CD4-positive, alpha-beta T cell treated with Interleukin-21 for 1 hour (primary cell): ENCODE results near the gene NAP1L4.

Source experiments
- DNase-seq: peaks from one replicate; pipeline ENCODE4 v3.0.0-alpha.2; 2020

Gene NAP1L4, protein sequence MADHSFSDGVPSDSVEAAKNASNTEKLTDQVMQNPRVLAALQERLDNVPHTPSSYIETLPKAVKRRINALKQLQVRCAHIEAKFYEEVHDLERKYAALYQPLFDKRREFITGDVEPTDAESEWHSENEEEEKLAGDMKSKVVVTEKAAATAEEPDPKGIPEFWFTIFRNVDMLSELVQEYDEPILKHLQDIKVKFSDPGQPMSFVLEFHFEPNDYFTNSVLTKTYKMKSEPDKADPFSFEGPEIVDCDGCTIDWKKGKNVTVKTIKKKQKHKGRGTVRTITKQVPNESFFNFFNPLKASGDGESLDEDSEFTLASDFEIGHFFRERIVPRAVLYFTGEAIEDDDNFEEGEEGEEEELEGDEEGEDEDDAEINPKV

DNA sequence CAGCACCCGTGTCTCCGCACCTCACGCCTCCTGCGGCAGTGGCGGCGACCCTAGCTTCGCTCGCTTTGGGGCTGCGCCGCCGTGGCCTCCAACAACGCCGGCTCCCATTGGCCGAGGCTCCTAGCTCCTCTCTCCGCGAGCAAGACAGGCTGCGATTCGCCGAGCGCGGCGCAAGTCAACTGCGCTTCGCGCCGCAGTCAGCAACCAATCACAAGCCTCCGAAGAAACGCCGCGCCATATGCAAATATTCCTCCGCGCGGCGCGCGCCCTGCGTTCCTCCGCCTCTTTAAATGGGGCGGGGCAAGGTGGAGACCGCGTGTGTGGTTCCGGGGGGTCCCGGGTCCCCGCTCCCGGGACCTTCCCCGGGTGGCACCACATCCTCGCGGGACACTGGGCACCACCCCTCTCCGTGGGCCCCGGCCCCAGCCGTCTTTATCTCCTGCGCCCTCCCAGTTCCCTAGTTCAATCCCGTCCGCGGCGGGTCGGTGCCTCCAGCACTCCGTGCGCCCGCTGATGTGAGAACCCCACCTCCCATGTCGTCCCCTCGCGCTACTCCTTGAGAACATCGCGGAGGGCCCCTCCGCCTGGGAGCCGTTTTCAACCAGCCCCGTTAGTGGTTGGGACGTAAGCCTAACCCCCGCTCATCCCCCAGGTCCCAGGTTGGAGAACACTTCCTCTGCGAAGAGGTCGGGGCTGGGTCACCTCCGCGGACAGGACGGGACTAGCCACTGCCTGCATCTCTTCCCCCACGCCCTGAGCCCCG is at the start of gene NAP1L4:
NAP1L4 (minus strand) TSS at position 96 of the 763 bp plus-strand sequence. CDS start 13,109 bp downstream, outside the sequence.
- DNase-seq = peak; percentile 97

DNA sequence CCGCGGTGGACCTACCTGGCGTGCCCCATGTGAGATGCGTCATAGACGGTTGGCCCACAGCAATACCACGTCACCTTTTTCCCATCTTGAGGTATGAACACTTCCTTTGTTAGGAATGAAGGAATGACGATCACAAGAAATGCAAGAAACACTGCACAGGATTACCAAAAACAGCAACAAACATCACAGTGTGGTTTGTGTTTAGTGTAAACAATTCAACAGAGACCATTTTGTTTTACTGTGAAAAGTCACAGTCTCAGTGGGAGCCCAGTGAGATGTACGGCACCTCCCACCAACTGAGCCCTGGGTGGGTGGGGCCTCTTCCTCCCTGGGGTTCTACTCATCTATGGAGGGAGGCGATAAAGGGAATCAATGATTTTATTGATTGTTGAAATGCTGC is 48.8 kb upstream of the NAP1L4 start:
- no peak for DNase-seq

DNA sequence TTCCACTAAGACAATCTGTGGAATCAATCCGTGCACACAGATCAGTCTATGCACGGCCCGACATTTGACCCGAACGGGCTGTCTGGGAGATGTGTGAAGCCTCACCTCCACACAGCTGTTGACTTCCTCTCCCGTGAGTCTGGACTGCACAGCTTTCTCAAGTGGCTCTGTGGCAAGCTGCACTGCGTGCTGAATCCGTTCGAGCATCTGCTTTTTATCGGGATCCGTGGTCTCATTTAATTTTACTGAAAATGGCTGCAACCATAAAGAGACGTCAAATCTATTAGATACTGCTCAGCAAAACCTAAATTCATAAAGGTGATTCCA is 45.8 kb upstream of the NAP1L4 start:
- DNase-seq = no peak

DNA sequence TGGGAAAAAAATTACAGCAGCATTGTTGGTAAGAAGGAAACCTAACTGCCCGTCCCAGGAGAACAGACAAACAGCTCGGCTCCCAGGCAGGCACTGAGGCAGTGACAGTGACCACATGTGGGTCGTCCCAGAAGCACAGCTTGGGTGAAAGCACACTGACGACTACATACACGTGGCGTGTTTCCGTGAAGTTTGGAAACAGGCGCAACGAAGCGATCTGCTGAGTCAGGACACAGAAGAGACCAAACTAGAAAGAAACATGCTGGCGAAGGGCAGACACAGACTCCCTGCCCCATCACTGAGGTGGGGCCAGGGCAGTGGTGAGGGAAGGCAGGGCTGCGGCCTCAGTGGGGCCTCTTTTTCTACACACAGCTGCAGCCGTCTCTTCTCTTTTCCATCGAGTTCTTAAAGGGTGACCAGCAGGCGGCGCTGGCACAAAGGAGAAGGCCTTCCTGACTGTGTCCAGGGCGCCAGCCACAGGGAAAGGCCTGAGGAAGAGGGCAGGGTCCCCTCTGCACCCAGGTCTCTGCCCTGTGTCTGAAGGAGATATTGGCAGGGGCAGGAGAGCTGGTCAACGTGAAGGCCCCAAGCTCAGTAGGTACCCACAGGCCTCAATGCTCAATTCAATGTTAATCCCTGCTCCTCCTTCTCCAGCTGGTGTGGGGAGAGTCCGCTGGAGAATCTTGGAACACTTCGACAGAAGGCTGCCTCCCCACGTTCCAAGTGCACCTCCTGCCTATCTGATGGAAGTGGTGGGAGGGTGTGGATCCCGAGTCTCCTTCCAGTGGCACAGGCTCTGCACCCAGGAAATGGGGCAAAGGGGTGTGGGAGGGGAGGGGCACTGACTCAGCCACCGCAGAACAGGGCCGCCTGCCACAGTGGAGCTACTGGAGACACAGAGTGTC is 45.2 kb upstream of the NAP1L4 start:
- peak; percentile 52 for DNase-seq

DNA sequence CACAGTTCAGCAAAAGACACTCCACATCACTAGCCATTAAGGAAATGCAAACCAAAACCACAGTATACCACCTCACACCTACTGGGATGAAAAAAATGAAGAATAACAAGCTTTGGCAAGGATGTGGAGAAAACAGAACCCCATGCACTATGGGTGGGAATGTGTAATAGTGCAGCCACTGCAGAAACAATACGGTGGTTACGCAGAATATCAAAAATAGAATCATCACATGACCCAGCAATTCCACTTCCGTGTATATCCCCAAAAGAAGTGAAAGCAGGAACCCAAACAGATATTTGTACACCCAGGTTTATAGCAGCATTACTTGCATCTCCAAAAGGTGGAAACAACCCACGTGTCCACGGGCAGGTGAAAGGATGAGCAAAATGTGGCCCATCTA is 44.3 kb upstream of the NAP1L4 start:
- peak; percentile 7 for DNase-seq

DNA sequence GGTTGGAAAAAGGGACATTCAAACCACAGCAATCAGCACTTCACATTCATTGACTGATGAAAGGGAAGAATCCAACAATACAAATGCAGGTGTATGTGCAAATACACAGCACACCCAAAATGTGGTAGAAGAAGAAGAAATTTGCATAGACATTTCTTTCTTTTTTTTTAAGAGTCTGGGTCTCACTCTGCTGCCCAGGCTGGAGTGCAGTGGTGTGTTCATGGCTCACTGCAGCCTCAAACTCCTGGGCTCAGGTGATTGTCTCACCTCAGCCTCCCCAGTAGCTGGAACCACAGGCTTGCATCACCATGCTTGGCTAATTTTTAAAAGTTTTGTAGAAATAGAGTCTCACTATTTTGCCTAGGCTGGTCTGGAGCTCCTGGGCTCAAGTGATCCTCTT is 43.2 kb upstream of the NAP1L4 start:
- no peak for DNase-seq

DNA sequence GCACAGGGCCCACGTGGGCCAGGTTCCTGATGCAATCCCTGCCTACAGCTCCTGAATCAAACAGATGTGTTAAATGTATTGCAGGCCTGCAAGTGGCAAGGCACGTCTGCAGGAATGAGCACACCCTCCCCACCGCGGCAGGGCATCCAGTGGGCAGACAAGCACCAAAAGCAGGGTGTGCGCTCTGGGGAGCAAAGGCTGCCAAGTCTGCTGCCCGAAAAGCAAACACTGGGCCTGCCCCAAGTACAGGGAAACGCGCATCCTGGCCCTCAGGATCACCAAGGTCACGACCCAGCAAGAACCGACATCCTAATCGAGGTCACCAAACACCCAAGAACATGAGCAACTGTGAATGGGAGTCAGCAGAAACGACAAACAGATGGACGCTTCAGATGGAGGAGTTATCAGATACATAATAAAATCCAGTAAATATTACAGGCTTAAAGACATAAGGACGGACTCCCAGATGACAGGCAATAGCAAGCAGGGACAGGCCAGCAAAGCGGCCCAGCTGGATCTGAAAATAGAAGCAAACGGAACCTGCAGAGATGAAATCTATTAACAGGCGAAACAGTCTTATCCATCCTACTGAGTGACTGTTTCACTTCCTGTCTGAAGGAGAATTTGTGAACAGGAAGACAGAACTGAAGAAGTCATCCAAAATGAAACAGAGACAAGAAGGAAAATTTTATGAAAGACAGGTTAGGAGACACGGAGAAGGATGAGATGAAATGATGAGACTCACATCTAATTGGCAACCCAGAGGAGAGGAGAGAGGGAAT is 38.4 kb upstream of the NAP1L4 start:
- DNase-seq = no peak

DNA sequence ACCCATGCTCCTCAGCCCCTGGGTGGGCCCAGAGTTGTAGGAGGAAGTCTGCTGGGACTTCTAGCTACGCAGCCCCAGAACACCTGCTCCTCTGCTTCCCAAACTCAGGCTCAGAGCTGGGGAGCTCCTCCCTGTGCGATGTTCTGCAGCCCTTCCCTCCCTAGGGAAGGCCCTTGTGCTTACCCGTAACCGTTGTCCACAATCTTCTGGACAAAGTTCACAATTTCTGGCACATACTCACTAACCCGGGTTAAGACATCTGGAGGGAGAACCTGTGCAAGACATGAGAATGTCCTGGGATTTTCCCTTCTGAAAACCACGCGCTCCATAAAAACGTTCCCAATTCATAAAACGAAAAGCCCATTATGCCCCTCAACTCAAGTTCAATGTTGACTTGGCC is 36.7 kb upstream of the NAP1L4 start:
- no peak for DNase-seq

DNA sequence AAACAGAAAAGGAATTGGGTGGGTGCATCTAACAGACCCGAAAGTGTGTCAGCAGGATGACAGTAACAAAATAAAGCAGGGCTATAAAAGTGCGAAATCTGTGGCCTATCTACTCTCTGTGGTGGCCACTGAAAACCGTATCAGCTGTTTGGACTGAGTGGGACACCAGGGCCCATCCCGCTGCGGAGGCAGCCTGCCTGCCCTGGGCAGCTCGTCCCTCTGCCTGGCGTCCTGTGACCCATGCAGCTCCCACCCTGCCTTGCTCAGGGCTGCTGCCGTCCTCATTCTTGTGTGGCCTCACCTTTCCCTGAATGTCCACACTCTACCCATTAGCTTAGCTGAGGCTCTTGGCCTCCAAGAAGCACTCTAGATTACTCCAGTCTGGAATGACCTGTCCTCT is 34.7 kb upstream of the NAP1L4 start:
- DNase-seq = no peak

DNA sequence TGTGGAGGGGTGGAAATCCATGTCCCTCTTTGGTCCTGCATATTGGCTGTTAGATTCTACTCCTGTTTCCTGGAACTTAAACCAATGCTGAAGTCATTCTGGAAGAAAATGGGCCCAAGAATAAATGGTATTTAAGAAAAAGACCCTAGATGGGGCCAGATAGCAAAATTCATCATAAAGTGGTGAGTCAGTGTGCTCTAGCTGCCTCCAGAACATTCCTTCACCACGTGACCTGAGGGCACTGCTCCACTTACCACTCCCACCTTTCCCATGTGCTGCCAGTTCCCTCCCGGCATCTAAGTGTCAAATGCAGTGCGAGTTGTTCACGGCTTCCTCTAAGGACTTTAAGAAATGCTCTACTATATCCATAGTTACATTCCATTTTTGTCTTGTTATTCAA is 30.9 kb upstream of the NAP1L4 start:
- DNase-seq = no peak

DNA sequence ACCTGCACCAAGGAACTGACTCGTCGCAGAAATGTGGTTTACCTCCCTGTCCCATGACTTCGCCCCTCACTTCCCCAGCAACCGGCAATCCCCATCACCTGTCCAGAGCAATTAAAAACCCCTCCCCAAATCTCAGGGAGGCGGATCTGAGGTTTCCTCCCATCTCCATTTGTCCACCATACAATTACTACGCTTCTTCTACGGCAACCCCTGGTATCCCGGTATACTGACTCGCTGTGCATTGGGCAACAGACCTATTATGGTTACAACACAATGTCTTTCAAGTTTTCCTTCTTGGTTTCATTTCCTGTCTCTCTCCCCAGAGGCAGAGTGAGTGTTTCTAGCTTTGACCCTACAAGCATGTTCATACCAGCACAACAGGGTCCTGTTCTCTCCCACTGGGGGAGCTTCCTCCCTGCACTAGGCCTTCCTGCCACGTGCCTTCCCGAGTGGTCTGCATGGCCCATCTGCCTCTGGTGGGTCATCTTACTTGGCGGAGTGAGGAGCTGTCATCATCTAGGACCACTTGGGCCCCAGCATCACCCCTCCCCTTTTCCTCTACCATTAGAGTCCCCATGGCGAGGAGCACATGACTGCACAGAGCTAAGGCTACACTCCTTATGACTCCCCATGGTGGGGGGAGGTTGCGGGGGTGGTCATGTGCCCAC is 30.3 kb upstream of the NAP1L4 start:
- no peak for DNase-seq

DNA sequence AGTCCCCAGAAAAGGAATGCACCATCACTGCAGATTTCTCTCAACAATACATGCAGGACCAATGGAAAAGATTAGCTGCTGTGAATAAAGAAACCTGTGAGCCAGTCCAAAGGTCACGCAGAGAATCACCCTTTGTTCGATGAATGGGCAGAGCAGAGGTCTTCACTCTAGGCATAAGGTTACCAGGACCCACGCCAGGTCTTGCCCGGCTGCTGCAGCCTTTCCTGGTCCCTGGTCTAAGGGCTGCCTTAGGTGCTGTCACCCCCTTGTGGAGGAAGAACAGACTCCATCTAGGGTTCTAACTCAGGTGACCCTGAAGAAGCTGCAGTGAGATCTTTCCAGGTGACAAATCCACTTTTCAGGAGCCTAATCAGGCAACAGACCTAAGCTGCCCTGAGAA is 29.0 kb upstream of the NAP1L4 start:
- DNase-seq = peak; percentile 59

DNA sequence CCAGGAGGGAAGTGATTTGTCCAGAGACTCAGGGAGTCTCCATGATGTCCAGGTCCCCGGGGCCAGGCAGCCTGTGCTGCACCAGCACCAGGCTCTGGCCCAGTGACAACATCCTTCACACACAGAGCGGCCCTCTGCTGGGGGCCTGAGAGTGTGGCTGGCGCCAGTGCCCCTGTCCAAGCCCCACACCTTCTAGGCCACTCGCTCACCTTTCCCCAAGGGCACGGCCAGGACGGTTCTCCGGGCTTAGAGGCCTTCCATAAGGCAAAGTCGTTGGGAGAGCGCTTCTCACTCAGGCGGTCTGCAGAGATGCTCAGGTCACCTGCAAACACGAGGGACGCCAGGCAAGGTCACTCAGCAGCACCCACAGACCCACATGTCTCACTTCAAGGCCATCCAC is 27.9 kb upstream of the NAP1L4 start:
- DNase-seq = no peak

DNA sequence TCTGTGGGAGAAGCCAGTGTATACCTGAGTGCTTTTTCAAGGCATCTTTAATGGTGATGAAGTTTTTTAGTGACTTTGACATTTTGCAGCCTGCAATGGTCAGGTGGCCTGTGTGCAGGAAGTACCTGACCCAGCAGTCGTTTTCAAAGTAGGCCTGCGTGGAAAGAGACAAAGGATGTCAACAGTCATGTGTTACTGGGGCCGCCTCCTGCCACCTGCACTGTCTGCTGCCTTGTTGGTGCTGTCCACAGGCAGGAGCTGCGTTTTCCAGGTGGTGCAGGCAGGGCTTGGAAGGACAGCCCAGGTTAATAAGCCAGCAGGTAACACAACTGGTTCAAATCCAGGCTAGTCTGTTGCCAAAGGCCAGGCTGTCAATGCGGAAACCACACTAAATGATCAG is 26.5 kb upstream of the NAP1L4 start:
- DNase-seq = no peak

DNA sequence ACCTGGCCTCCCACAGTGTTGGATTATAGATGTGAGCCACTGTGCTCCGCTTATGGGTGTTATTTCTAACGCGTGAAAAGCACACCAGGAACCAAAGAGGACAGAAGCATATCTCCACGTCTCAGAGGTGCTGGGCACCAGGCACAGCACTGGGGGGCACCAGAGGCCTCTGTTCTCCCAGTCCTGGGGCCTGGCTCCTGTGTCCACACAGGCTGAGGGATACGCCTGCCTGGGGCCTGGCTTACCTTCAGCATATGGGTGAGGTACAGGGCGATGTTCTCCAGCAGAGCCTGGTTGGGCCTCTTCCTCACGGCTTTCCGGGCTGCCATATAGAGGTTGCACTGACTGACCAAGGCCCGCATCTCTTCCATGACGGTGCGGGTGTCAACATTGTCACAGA is 24.7 kb upstream of the NAP1L4 start:
- no peak for DNase-seq

DNA sequence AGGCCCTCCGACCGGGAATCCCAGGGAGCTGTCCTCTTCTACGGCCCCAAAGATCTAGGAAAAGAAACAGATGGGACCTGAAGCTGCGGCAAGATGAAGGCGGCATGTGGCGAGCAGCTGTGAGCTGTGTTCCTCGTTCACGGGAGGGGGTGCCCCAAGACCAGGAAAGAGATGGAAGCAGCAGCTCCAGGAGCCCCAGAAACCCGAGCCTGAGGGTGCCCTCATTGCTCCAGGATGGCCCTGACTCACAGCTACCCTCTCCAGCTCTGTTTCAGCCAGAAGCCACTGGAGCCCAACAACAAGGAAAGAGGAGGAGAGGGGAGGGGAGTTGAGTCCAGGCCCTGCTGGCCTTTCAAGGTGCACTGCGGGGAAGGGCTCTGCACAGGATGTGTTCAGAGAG is 23.7 kb upstream of the NAP1L4 start:
- no peak for DNase-seq

DNA sequence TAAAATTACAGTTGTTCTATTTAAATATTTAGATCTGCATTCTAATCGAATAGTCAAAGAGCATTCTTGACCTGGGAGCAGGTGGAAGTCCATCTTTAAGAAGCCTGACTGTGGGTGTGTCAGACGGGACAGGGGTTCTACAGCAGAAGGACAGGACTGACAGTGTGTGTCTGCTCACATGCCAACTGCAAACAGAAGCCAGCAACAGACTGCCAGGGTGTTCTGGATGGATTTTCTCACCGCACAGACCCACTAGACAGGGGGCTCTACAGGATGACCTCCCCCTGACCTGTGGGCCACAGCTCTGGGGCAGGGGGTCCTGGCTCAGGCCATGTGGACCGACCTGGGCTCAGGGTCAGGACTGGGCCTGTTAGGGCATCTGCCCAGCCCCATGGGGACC is 22.8 kb upstream of the NAP1L4 start:
- DNase-seq = no peak

DNA sequence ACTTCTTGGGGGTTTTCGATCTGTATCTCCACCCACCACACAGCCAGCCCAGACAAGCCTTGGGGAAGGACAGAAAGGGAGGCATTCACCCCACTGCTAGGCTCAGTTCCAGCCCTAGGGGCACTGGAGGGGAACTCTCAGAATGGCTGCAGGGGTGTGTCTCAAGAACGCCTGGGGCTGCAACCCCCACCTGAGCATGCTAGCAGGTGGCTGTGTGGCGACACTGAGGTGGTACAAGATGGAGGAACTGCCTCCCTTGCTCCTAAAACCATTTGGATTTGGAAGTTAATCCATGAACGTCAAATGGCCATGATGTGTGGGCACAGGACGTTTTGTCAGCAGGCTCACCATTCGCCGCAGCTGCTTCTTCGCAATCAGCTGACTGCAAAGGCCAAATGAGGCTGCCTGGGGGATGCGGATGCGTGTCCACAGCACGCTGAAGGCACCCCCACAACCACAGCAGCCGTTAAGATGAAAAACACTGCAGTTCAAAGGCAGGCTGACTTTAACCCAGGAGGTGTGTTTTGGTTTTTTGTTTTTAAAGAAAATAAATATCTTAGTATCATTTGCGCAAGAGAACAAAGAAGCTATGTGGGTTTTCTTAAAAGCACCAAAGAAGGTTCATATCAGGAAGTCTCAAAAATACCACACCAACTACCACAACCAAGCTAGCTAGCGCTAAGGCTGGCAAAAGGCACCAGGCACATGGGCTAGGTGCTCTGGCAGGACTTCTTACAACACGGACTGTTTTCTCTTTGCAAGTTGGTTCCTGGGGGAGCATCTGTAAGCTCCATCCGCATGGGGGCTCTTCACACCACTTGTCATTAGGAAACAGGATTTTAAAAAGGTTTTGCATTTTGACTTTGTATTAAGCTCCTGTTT is 22.2 kb upstream of the NAP1L4 start:
- DNase-seq = peak; percentile 79

DNA sequence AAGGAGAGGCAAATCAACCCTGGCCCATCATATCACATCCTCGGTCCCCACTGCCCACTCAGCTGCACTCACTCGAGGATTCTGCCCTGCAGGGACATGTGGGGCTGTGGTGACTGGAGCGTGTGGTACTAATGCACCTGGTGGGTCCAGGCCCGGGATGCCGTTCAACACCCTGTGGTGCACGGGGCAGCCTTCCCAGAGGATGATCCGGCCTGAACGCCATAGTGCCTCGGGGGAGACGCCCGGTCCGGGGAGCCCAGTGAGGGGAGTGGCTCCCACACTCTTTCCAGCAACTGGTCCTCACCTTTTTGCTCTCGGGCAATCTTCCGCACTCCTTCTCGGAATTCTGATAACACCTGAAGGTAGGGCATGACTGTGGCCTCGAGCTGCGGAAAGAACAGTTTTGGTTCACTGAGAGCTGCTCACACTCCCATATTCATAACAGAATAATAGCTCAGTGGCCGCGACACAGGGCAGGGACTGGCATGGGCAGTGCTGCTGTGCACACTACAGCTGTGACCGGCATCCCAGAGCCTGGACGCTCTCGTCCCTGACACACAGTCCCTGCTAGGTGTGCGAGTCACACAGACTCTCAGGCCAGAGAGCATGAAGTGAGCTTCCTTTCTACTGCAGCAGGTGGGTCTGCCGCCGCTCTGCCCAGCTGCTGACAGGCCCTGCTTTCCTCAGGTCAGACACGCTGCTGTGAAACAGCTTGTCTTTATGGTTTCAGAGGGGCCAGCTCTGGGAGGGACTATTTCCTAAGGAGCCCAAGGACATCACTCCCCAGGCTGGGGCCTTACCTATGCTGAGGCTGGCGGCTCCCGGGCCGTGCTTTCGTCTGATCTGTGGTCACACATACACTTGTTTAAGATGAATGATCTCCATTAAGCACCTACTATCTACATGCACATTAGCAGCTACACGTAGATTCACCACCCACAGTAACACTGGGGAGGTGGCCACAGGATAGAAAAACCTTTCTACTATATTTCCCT is 20.1 kb upstream of the NAP1L4 start:
- no peak for DNase-seq
